GM19240 (cell line): ENCODE measurements around the gene LACTBL1.

ENCODE experiments used
- DNase-seq: peaks from one replicate; pipeline ENCODE4 v3.0.0; 2011; ENCODE audit warnings: low spot score; ENCODE audit not compliant: insufficient read length

Gene LACTBL1

DNA sequence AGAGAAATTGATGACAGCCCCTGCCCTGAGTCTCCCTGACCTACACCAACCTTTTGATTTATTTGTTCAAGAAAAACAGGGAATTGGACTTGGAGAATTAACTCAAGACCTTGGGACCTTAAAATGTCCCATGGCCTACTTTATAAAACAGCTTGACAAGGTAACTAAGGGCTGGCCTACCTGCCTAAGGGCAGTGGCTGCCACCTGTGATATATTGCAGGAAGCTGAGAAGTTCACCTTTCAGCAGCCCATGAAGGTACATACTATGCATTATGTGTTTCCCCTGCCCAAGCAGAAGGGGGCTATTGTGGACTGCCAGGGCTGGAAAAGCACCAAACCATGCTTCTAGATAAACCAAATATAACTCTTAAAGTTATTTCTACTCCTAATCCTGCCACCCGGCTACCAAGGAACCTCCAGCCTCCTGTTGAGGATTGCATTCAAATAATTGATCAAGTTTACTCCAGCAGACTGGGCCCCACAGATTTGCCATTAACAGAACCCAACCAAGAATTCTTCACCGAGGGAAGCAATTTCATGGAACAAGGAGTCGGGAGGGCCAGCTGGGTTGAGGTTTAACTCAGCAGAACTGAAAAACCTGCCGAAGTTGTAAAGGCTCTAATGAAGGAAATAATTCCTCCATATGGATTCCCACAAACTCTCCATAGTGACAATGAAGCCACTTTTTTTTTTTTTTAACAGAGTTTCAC lies 28.2 kb downstream of the LACTBL1 start:
- DNase-seq, result no peak

GRCh38 chr1:22941257-22941656 lies 31.4 kb downstream of the LACTBL1 start:
- DNase-seq, result no peak

DNA sequence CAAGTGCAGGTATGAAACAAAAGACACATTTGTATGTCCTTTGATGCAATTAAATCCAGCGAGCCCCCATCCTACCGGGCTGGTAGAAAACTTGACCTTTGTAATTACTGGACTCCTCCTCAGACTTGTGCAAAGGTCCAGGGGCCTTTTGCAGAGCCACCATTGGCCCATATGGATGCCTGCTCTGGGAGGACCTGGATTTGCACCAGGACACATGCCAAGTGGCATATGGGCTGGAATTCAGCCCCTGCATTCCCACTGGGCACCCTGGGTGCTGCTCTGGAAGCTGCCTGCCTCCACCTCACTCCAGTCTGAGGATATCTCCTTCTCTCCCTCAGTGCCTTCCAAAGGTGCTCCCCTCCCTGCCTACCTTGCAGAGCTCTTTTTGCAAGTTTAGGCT lies 36.0 kb downstream of the LACTBL1 start:
- DNase-seq, result no peak

DNA sequence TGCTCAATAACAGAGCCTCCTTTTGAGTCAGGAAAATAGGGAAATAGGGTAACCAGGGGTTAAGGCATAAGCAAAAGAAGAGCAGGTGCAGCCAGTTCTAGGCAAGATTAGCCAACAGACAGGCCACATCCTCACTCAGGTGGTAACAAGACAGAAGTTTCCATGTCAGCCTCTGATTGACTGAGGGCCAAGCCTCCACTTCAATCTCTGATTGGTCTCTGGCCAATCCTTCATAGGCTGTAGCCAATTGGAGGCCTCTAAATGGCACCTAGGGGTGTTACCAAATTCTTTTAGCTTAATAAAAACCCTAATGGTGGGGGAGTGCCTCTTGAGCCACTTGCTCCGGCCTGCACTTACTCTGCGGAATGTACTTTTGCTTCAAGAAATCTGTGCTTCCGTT lies 37.2 kb downstream of the LACTBL1 start:
- DNase-seq, result no peak

GRCh38 chr1:22932803-22933470 lies 39.7 kb downstream of the LACTBL1 start:
- DNase-seq, result no peak

DNA sequence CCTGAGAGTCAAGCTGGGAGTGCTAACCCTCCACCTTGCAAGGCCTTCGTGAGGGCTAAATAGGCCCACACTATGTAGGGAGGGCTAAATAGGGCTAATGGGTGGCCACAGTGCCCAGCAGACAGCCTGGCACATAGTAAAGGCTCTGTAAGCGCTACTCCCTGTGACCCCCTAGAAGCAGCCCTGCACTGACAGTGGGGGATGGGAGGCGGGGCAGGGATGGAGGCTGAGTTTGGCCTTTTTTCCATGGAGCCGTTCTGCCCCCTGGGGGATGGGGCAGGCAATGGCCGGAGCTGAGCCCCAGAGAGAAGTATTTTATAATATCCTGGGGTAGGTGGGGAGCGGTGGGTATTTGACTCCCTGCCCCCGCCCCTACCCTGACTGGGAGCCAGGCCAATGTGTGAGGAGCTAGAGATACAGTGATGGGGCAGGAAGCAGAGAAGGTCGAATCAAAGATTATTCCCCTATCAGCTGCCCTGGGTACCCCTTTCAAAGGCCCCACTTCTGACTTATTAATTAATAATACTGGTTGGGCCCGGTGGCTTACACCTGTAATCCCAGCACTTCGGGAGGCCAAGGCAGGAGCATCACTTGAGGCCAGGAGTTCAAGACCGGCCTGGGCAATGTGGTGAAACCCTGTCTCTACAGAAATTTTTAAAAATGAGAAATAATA lies 42.3 kb downstream of the LACTBL1 start:
- peak; percentile 55 for DNase-seq

DNA sequence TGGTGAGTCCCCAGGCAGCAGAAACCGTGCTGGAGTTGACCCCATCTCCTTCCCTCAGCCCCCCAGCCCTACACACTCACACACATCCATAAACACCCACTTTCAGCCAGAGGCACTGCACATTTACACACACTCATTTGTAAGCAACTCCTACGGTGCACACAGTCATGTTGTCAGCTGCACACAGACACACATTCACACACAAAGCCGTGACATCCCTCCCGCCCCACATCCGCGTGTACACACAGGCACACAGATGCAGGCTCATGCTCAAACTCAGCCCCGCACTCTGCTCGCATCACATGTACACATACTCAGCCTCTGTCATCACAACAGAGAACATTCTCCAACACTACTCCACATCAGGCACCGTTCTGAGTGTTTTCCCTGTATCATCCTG lies 47.6 kb downstream of the LACTBL1 start:
- no peak for DNase-seq

GRCh38 chr1:22922640-22923039 lies 50.0 kb downstream of the LACTBL1 start:
- DNase-seq, result no peak

GRCh38 chr1:22921452-22922126 lies 51.1 kb downstream of the LACTBL1 start:
- DNase-seq, result no peak

DNA sequence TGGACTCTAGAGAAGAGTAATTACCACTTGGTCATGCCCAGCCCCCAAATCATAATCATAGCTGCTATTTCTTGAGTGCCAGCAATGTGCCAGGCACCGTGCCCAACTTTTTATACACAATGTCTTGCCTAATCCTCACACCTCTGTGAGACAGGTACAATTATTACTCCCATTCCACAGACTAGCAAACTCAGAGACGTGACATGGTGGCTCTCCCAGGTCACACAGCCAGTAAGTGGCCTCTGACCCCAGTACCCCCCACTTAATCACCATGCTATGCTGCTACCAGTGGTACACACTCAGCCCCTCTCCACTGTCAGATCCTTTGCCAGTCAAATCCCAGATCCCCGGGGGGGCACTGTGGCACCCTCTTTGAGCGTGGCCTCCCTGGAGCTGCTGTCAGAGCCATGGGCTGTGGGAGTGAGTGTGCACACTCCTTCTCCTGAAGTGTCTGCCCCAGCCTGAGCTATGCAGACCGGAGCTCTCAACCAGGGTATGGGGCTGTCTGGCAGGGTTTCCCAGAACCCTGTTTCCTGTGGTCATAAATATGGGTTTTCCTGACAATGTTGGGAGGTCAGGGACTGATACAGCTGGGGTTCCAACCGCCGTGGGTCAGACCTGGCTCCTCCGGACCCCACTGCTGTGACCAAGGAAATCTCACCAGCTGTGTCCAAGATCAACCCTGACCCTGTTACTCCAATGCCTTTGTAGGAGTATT lies 51.8 kb downstream of the LACTBL1 start:
- no peak for DNase-seq

DNA sequence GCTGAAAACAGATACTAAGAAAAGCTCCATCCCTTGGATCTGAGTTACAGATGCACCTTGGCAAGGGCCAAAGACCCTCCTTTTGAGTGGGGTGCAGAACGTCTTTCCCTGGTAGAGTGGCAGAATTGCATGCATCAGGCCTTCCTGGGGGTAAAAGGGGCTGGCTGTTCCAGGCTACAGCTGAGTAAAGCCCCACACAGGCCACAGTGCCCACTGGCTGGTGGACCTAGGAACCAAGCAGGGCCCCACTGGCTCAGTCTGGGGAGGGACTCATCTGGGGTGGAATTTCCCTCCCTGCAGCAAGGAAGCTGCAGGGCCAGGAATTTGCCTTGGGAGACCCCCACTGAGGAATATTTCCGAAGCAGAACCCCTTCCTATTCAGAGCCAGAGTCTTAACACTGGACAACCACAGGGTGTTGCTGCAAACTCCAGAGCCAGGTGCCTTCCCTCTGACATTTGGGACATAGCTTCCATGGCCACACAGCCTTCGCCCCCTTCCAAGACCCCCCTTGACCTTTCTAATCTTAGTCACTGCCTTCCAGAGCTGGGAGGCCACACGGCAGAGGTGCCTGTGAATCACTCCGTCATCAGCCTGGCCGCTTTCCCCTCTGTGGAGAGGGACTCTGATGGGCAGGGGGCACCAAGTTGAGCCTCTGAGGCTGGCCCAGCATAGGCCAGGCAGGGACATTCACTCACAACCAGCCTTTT lies 52.5 kb downstream of the LACTBL1 start:
- DNase-seq, result no peak

GRCh38 chr1:22919341-22920025 lies 53.2 kb downstream of the LACTBL1 start:
- no peak for DNase-seq

DNA sequence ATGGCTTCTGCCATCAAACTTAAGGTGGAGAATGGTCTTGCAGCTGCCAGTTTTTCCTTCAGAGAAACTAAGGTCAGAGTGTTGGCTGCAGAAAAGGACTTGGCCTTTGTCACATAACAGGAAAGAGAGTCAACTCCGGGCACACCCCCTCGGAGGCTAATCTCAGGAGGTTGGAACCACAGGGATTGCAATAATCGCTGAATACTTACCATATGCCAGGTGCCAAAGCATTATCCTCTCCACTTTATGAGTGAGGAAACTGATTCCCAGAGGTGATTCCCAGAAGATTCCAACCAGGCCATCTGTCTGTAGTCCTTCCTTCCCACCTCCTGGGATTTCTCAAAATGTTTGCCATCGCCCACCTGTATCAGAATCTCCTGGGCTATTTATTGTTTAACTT lies 54.0 kb downstream of the LACTBL1 start:
- DNase-seq, result no peak

- DNase-seq, result no peak
Observed at GRCh38 chr1:22917989-22918388, 54.7 kb downstream of the LACTBL1 start.

DNA sequence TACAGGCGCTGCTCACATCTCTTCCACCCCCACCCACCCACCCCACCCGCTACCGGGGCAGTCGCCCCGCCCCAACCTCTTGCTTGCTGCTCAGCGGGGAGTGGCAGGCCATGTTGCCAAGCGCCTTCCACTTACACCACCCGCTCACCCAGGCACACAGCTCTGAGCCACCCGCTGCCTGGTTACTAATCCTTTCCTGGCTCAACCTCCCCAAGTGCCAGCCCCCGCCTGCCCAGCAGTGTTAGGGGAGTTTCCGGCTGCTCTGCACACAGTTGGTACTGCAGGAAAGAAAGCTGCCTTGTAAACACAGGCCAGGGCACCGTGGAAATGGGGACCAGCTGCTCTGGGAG lies 56.2 kb downstream of the LACTBL1 start:
- DNase-seq, result no peak

GRCh38 chr1:22915816-22916470 lies 56.7 kb downstream of the LACTBL1 start:
- DNase-seq, result no peak

DNA sequence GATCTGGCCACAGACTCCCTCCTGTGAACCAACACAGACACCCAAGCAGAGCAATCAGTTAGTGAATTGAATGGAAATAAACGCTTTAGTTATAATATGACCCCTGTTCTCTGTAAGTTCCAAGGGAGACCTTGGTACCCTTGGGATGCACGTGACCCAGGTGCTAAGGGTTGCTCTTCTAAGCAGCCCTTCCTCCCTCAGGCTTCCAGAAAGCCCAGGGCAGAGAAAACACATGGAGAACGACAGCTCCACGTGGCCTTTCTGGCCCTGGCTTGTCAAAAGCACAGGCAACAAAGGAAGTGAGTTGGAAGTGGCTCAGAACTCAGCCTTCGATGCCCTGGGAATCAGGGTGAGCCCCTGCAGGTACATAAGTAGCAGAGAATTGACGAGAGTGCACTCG lies 57.4 kb downstream of the LACTBL1 start:
- no peak for DNase-seq

- DNase-seq, result no peak
Observed at GRCh38 chr1:22914633-22915217, 57.9 kb downstream of the LACTBL1 start.

DNA sequence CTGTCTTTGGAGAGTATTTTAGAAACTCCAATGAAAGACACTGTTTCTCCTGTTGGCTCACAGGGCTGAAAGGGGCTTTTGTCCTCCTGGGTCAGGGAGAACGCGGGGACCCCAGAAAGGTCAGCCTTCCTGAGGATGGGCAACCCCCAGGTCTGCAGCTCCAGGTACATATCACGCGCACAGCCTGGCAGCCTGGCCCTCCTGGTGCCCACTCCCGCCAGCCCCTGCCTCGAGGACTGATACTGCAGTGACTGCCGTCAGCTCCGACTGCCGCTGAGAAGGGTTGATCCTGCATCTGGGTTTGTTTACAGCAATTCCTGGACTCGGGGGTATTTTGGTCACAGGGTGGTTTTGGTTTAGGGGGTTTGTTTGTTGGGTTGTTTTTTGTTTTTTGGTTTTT lies 58.5 kb downstream of the LACTBL1 start:
- no peak for DNase-seq
